ENCODE measurements around the gene CLNK.

DNA sequence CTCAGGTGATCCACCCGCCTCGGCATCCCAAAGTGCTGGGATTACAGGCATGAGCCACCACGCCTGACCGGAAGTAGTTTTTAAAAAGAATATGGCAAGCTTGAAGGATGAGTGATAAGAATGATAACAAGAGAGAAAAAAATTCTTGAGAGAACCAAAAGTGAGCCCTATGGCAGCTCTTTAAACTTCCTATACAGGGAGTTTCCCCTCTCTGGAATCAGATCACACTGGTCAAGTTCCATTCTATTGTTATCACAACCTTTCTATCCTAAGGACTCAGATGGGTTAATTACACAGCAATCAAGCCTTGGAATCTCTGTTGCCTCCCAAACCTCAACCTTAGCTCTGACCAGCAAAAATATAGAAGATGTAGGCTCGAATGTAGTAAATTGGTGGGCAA lies 193.6 kb downstream of the CLNK start:
- TF ChIP-seq, protein P1, sequence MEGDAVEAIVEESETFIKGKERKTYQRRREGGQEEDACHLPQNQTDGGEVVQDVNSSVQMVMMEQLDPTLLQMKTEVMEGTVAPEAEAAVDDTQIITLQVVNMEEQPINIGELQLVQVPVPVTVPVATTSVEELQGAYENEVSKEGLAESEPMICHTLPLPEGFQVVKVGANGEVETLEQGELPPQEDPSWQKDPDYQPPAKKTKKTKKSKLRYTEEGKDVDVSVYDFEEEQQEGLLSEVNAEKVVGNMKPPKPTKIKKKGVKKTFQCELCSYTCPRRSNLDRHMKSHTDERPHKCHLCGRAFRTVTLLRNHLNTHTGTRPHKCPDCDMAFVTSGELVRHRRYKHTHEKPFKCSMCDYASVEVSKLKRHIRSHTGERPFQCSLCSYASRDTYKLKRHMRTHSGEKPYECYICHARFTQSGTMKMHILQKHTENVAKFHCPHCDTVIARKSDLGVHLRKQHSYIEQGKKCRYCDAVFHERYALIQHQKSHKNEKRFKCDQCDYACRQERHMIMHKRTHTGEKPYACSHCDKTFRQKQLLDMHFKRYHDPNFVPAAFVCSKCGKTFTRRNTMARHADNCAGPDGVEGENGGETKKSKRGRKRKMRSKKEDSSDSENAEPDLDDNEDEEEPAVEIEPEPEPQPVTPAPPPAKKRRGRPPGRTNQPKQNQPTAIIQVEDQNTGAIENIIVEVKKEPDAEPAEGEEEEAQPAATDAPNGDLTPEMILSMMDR (IDR thresholded peaks at IDR 0.05; ENCODE audit: low read depth, low read length, missing input control) = no peak
- TF ChIP-seq YY1 (IDR thresholded peaks at IDR 0.05) (no peak), SP1 (IDR thresholded peaks at IDR 0.05) (no peak), FOXA1 (IDR thresholded peaks at IDR 0.05) (no peak), TAF1 (conservative IDR thresholded peaks at IDR 0.05) (no peak), EGR1 (IDR thresholded peaks at IDR 0.05; ENCODE audit: low read depth in 2 of 2) (no peak), GABPA (IDR thresholded peaks at IDR 0.05 in 1 of 2, conservative IDR thresholded peaks at IDR 0.05 in 1 of 2) (no peak), RXRA (IDR thresholded peaks at IDR 0.05) (no peak), JUND (IDR thresholded peaks at IDR 0.05) (no peak)
- TF ChIP-seq, protein P2, sequence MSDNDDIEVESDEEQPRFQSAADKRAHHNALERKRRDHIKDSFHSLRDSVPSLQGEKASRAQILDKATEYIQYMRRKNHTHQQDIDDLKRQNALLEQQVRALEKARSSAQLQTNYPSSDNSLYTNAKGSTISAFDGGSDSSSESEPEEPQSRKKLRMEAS (IDR thresholded peaks at IDR 0.05) = no peak
- TF ChIP-seq, protein P3, sequence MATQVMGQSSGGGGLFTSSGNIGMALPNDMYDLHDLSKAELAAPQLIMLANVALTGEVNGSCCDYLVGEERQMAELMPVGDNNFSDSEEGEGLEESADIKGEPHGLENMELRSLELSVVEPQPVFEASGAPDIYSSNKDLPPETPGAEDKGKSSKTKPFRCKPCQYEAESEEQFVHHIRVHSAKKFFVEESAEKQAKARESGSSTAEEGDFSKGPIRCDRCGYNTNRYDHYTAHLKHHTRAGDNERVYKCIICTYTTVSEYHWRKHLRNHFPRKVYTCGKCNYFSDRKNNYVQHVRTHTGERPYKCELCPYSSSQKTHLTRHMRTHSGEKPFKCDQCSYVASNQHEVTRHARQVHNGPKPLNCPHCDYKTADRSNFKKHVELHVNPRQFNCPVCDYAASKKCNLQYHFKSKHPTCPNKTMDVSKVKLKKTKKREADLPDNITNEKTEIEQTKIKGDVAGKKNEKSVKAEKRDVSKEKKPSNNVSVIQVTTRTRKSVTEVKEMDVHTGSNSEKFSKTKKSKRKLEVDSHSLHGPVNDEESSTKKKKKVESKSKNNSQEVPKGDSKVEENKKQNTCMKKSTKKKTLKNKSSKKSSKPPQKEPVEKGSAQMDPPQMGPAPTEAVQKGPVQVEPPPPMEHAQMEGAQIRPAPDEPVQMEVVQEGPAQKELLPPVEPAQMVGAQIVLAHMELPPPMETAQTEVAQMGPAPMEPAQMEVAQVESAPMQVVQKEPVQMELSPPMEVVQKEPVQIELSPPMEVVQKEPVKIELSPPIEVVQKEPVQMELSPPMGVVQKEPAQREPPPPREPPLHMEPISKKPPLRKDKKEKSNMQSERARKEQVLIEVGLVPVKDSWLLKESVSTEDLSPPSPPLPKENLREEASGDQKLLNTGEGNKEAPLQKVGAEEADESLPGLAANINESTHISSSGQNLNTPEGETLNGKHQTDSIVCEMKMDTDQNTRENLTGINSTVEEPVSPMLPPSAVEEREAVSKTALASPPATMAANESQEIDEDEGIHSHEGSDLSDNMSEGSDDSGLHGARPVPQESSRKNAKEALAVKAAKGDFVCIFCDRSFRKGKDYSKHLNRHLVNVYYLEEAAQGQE (IDR thresholded peaks at IDR 0.05) = no peak
- TF ChIP-seq, protein P4, sequence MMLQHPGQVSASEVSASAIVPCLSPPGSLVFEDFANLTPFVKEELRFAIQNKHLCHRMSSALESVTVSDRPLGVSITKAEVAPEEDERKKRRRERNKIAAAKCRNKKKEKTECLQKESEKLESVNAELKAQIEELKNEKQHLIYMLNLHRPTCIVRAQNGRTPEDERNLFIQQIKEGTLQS (IDR thresholded peaks at IDR 0.05) = no peak
